Thoracic aorta (tissue), 2 donors: ENCODE results near the gene CCDC182. TPM values are rescaled to one million over a fixed set of nuclear protein-coding genes. Genes with fewer than 3 reads are reported as not detected.

Experiments used
- ATAC-seq: fragments of 150-250 bp; one replicate; pipeline ENCODE4 v1.8.0; 2017; ENCODE audit warnings: low read depth; ENCODE audit not compliant: insufficient number of reproducible peaks, low FRiP score
- DNase-seq: peaks from one replicate; pipeline ENCODE4 v3.0.0-alpha.2; 2020; ENCODE audit warnings: low spot score
- H3K27ac ChIP-seq, 2 donors: fragments of 200-600 bp; sonication (generic); 1 replicate in 1 of 2; 2 replicates in 1 of 2; pipeline ENCODE4 v1.5.1; 2016; ENCODE audit warnings: mild to moderate bottlenecking in 2 of 2, moderate library complexity in 2 of 2
- H3K27me3 ChIP-seq: fragments of 200-600 bp; sonication (generic); replicated peaks from 2 replicates; pipeline ENCODE4 v1.6.0; 2016; ENCODE audit warnings: mild to moderate bottlenecking; ENCODE audit not compliant: insufficient read depth
- H3K36me3 ChIP-seq: fragments of 200-600 bp; sonication (generic); one replicate; pipeline ENCODE4 v1.5.1; 2016
- H3K4me1 ChIP-seq, 2 donors: fragments of 200-600 bp; sonication (generic); 1 replicate in 1 of 2; 2 replicates in 1 of 2; pipeline versions ENCODE4 v1.5.1 to v1.6.0; 2016; ENCODE audit warnings: low read depth in 2 of 2, mild to moderate bottlenecking in 1 of 2; ENCODE audit not compliant: control insufficient read depth in 1 of 2
- H3K4me3 ChIP-seq: fragments of 200-600 bp; sonication (generic); 2 replicates; pipeline ENCODE4 v1.5.1; 2016; ENCODE audit warnings: mild to moderate bottlenecking
- H3K9me3 ChIP-seq: fragments of 200-600 bp; sonication (generic); 2 replicates; pipeline ENCODE4 v1.5.1; 2016
- CTCF ChIP-seq: fragments of 200-600 bp; sonication (generic); IDR thresholded peaks from one replicate; pipeline ENCODE4 v1.5.1; 2019; ENCODE audit warnings: antibody characterized with exemption
- total RNA-seq, 2 donors: library from RNA; depleted of rRNA; stranded (reverse); fragments of >200 nt; gene quantifications; one replicate each; pipeline versions ENCODE4 v1.1.0 to v1.2.3, GENCODE V29; 2016

CCDC182 gene
- total RNA-seq, 2 donors from 2014 or later: not detected

- no peak for TF ChIP-seq CTCF
- H3K4me1 ChIP-seq: no peaks in the 10 kb centered on the region
- ATAC-seq (no peak), DNase-seq (no peak)
- H3K27me3 ChIP-seq: no peaks in the 10 kb centered on the region
- H3K9me3 ChIP-seq: no peaks in the 10 kb centered on the region
- no peak overlapping the region for H3K27ac ChIP-seq
- H3K4me3 ChIP-seq: no peak overlapping the region
- H3K36me3 ChIP-seq: no peaks in the 10 kb centered on the region
Observed at GRCh38 chr17:57767561-57767960, 22.5 kb upstream of the CCDC182 start.

GRCh38 chr17:57766318-57766943 is 21.3 kb upstream of the CCDC182 start:
- no peak overlapping the region for H3K4me3 ChIP-seq
- no peaks in the 10 kb centered on the region for H3K9me3 ChIP-seq
- ATAC-seq: no peak
- H3K36me3 ChIP-seq: no peaks in the 10 kb centered on the region
- no peak for DNase-seq
- no peak overlapping the region for H3K27ac ChIP-seq
- H3K4me1 ChIP-seq: no peaks in the 10 kb centered on the region
- no peaks in the 10 kb centered on the region for H3K27me3 ChIP-seq
- TF ChIP-seq CTCF: no peak

- no peak overlapping the region for H3K27ac ChIP-seq
- no peaks in the 10 kb centered on the region for H3K36me3 ChIP-seq
- H3K4me1 ChIP-seq: no peaks in the 10 kb centered on the region
- H3K4me3 ChIP-seq: no peak overlapping the region
- ATAC-seq (no peak), DNase-seq (no peak)
- no peaks in the 10 kb centered on the region for H3K27me3 ChIP-seq
- no peaks in the 10 kb centered on the region for H3K9me3 ChIP-seq
- no peak for TF ChIP-seq CTCF
Observed at GRCh38 chr17:57762452-57763395, 17.6 kb upstream of the CCDC182 start.

GRCh38 chr17:57761887-57762286 is 16.8 kb upstream of the CCDC182 start:
- no peaks in the 10 kb centered on the region for H3K9me3 ChIP-seq
- H3K27me3 ChIP-seq: no peaks in the 10 kb centered on the region
- H3K4me3 ChIP-seq: no peak overlapping the region
- no peak for TF ChIP-seq CTCF
- no peak for ATAC-seq
- no peak for DNase-seq
- no peaks in the 10 kb centered on the region for H3K36me3 ChIP-seq
- no peaks in the 10 kb centered on the region for H3K4me1 ChIP-seq
- no peak overlapping the region for H3K27ac ChIP-seq

- Histone ChIP-seq H3K4me1 (no peaks in the 10 kb centered on the region), H3K27ac (no peak overlapping the region), H3K27me3 (no peaks in the 10 kb centered on the region), H3K9me3 (no peaks in the 10 kb centered on the region), H3K36me3 (no peaks in the 10 kb centered on the region), H3K4me3 (no peak overlapping the region)
- no peak for TF ChIP-seq CTCF
- ATAC-seq: no peak
- DNase-seq: no peak
Observed at GRCh38 chr17:57760046-57760445, 14.9 kb upstream of the CCDC182 start.
